NCI-H146 treated with DMSO at 0.1 percent for 48 hours (cell line): ENCODE measurements around the gene SMPD1.
A peak's percentile ranks its signal among the peaks of the same experiment; 100 is the strongest.
"Not testable (repeated sequence)": the region's sequence is repeated elsewhere in the genome, so short reads cannot be mapped to it uniquely, and the experiment has no call there.

Source experiments
- DNase-seq: peaks from one replicate; lab custom pipeline; 2025; ENCODE audit not compliant: unreplicated experiment; lab: John Stamatoyannopoulos, UW

The SMPD1 gene

GRCh38 chr11:6387811-6388599 is 2.3 kb upstream of the SMPD1 start:
- no peak for DNase-seq

DNA sequence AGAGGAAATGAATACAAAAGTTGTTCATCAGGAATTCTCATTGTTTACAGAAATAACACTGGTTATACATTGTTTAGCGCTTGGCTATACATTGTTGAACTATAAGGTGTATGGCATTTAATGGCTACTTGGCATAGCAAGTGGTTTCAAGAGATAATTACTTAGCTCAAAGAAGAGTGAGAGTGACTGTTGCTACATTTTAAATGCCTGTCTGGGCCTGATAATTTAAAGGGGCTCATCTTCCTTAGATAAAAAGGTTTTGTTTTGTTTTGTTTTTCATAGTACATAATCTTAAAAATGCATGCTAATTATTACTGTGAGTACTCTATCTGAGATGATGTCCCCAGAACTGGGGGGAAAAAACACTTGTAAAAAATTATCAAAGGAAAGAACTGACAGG is 1.5 kb upstream of the SMPD1 start:
- no peak for DNase-seq

- DNase-seq, result no peak
Measured at GRCh38 chr11:6390718-6391469, 620 bp downstream of the SMPD1 start.

DNA sequence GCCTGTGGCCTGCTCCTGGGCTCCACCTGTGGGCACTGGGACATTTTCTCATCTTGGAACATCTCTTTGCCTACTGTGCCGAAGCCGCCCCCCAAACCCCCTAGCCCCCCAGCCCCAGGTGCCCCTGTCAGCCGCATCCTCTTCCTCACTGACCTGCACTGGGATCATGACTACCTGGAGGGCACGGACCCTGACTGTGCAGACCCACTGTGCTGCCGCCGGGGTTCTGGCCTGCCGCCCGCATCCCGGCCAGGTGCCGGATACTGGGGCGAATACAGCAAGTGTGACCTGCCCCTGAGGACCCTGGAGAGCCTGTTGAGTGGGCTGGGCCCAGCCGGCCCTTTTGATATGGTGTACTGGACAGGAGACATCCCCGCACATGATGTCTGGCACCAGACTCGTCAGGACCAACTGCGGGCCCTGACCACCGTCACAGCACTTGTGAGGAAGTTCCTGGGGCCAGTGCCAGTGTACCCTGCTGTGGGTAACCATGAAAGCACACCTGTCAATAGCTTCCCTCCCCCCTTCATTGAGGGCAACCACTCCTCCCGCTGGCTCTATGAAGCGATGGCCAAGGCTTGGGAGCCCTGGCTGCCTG is 1.4 kb downstream of the SMPD1 start:
- DNase-seq, result no peak

- DNase-seq, result not testable (repeated sequence)
Measured at GRCh38 chr11:6392251-6392650, 2.0 kb downstream of the SMPD1 start.

DNA sequence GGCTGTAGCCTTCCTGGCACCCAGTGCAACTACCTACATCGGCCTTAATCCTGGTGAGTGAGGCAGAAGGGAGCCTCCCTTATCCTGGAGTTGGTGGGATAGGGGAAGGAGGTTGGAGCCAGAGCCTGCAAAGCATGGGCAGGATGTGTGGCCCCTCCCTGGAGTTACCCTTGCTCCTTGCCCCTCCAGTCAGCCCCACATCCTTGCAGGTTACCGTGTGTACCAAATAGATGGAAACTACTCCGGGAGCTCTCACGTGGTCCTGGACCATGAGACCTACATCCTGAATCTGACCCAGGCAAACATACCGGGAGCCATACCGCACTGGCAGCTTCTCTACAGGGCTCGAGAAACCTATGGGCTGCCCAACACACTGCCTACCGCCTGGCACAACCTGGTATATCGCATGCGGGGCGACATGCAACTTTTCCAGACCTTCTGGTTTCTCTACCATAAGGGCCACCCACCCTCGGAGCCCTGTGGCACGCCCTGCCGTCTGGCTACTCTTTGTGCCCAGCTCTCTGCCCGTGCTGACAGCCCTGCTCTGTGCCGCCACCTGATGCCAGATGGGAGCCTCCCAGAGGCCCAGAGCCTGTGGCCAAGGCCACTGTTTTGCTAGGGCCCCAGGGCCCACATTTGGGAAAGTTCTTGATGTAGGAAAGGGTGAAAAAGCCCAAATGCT is 3.9 kb downstream of the SMPD1 start:
- DNase-seq, result no peak

DNA sequence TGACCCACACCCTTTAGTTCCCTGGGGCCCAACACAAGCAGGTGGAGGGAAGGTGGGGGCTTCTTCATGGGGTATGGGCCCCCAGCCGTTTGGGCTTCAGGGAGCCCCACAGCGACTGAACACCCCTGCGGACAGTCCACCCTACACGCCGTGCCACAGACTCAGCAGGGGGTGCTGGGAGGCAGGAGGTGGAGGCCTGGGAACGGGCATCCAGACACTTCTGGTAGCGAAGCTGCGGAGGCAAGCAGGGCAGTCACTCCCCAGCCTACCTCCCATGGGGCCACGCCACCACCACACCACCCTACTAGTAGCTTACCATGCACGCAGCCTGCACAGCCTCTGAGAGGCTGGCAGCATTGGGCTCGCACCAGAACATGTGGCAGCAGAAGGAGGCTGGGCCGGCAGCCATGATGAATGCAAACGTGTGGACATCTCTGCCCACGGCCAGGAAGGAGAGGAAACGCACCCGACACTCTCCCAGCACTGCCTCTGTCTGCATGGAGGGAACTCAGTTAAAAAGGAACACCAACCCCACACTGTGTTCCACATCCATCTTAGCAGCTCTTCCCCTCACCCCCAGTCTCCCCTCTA is 5.3 kb downstream of the SMPD1 start:
- DNase-seq, result no peak

DNA sequence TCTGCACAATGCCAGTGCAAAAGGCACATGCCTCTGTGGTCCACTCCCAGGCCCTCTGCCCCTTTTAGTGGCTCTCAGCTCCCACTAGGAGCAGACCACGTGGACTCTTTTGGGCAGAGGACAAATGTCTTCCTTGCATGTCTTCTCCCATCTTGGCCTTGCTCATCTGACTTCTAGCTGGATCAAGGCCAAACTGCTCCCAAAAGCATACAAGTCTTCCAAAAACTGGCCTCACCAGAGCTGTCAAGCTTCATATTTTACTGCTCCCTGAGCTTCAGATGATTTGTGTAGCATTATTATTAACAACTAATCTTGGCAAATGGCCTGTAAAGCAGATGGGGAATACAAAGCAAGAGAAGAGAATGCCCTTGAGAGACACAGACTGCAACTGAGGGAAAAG is 6.9 kb downstream of the SMPD1 start:
- no peak for DNase-seq

GRCh38 chr11:6397636-6398035 is 7.4 kb downstream of the SMPD1 start:
- no peak for DNase-seq

GRCh38 chr11:6400431-6401345 is 10.4 kb downstream of the SMPD1 start:
- no peak for DNase-seq

- DNase-seq, result no peak
Measured at GRCh38 chr11:6401464-6401863, 11.2 kb downstream of the SMPD1 start.

DNA sequence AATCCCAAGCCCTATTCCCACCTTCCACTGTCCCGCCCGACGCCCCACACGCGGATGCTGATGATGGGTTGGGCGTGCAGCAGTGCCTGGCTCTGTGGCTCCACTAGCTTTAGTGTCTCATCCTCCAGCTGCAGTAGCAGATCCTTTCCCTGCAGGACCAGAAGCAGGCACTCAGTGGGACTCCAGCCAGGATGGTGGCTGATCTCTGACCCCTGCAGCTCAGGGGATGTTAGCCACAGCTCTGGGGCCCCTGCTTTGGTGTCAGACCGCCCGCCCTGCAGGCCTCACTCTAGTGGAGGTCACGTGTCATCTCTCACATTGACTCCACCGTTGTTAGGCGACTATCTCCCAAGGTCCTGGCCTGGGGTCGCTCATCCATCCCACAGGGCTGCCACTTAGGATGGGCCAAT is 11.8 kb downstream of the SMPD1 start:
- no peak for DNase-seq

- DNase-seq, result no peak
Measured at GRCh38 chr11:6402561-6402981, 12.3 kb downstream of the SMPD1 start.

- DNase-seq, result no peak
Measured at GRCh38 chr11:6403539-6403938, 13.3 kb downstream of the SMPD1 start.

GRCh38 chr11:6404342-6405051 is 14.2 kb downstream of the SMPD1 start:
- no peak for DNase-seq

GRCh38 chr11:6405052-6405667 is 14.9 kb downstream of the SMPD1 start:
- DNase-seq, result peak; percentile 51

GRCh38 chr11:6405846-6406245 is 15.6 kb downstream of the SMPD1 start:
- no peak for DNase-seq

DNA sequence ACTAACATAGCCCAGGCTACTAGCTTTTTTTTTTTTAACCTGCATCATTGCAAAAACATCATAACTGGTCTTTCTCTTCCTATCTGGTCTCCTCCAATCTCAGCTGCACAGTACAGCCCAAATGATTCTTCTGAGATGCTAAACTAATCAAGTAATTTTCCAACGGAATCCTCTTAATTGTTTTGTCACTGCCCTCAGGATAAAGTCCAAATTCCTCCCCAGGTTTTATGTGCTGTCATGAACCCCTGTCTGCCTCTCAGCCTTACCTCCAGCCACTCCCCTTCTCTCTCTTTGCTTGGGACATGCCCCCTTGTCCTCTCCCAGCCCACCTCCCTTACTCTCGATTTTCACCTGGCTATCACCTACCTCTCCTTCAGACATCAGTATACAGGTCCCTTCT is 16.1 kb downstream of the SMPD1 start:
- DNase-seq, result no peak
